NCI-H1930 (cell line): Measurements from ENCODE around the gene IFITM10.
A peak's percentile ranks its signal among the peaks of the same experiment; 100 is the strongest.

Source experiments
- DNase-seq, 2 experiments: peaks; one replicate each; lab custom pipeline; 2025; lab: John Stamatoyannopoulos, UW

The IFITM10 gene

DNA sequence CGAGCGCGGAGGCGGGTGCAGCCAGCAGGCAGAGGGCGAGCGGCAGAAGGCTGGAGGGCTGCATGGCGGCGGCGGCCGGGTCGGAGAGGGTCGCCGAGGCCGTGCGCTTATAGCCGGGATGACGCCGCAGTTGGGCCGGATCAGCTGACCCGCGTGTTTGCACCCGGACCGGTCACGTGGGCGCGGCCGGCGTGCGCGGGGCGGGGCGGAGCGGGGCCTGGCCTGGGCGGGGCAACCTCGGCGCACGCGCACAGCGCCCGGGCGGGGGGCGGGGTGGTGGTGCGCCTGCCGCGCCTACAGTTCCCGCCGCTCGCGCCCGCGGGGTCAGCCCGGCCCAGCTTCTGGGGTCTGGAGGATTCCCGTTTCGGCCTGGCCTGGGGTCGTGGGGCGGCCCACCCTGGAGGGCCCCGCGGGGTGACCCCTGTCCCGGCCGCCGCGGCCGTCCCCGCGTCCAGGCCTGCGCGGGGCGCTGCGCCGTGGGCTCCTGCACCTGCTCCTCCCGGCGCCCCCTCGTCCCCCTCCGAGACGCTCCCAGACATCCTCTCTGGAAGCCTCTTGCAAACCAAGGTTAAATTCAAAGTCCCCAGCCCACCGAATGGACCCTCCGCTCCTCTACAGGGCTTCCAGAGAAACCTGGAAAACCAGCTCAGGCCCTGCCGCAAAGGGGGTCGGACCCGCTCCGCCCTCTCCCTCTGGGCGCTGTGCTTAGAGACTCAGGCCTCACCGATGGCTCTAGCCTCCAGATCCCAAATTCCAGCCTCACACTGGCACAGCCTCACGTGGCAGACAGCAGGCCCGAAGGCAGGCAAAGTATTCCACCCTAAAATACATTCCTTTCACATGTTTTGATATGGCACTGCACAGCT lies 13.6 kb upstream of the IFITM10 start, which contains the start of gene CTSD:
CTSD (minus strand) TSS at position 132 of the 866 bp plus-strand sequence; CDS start at position 64, 68 bp downstream.
- peak; percentile 78 to 88 for DNase-seq

DNA sequence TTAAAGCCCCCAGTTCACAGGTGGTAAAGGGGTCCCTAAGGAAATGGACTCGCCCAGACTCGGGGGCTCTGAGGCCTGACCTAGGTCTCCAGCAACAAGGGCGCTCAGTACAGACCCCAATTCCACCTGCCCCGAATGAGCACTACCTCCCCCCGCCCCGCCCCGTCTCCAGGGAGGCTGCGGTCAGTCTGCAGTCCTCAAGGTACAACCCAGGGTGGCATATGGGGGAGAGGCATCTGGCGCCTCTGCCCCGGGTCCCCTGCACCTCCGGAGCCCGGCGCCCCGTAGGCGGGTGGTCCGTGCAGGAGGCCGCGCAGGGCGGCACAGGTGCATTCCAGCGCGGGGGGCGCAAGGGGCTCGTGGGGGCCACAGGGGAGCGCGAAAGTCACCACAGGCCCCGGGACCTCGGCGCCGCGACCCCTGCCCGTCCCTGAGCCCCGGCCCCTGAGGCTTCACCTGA lies 13.0 kb upstream of the IFITM10 start:
- DNase-seq: no peak

DNA sequence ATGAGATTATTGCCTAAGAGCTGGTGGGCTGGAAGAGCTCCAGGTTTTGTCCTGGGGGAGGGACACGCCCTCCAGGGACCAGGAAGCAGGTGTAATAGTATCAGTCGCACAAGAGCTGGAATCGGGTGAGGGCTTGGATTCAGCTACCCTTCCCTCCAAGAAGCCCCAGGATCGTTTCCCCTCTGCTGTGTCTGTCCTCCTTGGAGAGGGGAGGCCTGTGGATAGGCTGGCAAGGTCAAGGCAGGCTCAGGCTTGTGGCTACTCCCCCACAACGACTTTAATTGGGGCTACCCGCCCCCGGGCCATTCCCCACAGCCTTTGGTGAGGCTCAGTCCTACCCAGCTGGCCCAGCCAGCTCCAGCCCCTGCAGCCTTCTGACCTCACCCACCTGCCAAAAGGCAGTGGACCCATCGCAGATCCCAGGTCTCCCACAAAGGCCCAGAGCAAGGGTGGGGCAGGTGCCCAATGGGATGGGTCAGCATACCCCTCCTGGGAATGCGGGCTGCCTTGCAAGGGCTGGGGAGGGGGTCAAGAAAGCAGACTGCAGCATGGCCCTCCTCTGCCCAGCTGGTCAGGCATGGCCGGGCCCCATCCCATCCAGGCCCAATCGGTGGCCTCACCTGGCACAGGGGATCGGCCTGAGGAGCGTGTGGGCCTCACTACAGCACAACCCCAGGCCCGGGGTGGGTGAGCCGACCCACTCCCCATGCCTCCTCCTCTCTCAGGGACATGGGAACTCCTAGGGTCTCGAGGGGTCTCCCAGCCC lies 12.3 kb upstream of the IFITM10 start:
- DNase-seq: no peak

DNA sequence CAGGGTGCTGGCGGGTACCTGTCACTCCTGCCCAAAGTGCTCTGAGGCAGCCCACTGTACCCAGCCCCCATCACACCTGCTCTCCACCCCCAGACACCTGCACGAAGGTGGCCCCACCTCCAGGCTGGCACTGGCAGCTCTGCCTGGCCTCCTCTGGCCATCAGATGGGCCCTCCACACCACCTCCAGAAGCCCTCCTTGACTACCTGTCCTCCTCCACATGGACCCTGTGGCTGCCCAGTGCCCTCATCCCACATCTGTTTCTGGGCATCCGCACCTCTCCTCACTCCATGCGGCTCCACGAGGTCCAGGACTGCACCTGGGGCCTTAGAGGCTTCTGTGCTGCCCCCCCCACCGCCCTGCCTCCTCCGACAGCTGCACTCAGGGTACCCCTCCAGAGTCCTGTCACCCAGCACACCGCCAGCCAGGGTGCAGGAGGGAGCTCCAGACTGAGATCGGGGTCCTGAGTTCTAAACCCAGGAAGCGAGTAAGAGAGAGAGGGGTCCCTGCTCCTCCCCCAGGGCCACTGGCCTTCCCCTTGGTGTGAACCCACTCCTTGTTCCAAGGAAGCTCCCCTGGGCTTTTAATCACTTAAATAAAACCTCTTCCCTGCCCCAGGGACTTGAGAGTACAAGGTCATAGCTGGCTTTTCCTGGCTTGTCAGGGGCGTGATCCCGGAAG lies 11.6 kb upstream of the IFITM10 start:
- DNase-seq: no peak

DNA sequence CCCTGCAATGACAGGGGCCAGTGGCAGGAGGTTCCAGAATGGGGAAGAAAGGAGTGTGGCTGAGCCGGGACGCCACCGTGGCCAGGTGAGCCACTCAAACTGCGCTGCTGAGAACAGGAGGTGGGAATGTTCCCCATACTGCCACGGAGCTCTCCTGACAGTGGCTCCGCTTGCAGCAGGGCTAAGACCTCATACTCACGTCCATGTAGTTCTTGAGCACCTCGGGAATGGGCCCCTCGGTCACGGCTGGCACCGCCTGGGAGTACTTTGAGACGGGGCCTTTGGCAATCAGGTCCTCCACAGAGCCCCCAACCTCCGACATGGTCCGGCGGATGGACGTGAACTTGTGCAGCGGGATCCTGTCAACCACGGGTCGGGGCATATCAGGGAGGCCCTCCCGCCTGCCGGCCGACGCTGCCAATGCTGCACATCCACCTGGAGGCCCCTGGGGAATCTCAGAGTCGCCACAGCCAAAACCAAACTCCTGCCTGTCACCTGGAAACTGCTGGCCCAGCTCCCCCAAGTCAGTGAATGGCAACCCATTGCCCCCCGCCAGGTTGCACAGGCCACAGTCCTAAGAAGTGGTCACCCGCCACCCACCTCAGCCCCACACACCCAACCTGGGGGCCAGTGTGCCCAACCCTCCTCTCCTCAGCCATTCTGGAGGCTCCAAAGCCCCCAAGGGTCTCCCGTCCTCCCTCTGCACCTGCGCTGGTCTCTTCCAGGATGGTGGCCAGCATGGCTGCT lies 10.9 kb upstream of the IFITM10 start:
- DNase-seq: no peak

DNA sequence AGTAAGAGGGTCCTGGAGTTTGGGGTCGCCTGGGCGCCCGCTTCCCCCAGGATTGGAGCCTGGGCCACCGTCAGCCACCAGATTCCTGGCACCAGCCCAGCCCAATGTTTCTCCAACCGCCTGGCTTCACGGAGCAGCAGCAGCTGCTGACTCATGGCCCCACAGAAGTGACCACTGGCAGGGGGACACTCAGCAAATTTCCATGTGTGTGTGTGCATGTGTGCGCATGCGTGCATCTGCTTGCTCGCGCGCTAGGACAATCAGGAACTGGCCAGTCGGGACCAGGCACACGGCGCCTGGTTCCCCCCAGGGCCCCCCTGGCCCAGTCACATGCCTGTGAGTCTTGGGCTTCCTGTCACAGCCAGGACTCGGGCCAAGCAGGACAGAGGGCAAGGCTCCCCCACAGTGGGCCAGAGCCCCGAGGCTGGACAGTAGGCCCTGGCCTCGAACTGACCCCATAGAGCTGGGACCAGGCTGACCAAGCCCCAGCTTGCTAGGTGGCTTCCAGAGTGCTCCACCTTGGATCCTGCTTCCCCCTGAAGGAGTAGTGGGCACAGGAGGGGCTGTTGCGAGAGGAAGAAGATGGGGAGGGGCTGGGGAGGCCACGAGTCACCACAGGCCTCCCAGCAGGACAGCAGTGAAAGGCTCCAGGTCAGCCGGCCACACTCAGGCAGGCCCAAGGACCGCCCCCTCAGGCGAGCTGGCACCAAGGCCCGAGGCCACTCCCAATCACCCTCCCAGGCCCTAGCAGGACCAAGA lies 10.1 kb upstream of the IFITM10 start:
- no peak for DNase-seq

DNA sequence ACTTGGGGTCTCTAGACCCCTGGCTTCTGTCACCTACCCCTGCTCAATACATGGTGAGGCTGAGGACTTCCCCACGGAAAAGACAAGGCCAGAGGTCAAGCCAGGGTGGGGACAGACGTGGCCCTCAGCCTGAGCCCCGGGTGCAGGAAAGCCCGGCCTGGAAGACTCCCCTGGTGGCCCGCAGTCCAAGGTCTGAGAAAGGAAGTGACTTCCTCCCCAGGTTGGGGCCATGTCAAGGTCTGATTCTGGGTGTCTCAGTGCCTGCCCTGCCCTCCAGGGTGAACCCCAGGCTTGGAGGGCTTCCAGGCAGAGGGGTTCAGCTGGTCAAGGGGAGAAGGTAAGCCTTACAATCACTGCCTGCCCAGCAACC lies 9.4 kb upstream of the IFITM10 start:
- no peak for DNase-seq

DNA sequence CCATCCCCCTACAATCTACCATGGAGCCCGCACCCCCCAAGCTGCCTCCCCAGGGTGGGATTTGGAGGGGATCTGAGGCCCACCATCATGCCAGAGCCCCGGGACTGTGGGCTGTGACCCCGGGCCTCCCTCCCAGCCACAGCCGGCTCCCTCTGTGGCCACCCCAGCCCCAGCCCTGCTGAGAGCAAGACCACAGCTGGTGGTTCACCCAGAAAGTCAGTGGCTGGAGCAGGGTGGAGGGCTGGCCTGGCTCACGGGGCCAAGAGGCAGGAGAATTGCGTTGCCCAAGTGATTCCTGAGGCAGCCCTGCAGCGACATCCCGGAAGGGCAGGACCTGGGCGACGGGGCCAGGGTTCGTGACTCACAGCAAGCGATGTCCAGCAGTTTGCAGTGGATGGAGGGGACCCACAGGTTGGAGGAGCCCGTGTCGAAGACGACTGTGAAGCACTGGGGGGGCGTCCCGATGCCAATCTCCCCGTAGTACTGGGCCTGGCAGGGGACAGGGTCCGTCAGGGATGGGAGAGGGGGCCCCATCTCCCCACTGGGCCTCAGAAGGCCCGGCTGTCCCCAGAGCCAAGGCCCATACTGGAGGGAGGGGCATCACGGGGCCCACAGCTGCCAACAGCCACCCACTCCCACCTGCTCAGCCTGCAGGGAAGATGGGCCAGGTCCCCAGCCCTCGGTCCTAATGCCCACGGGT lies 8.9 kb upstream of the IFITM10 start:
- no peak for DNase-seq

DNA sequence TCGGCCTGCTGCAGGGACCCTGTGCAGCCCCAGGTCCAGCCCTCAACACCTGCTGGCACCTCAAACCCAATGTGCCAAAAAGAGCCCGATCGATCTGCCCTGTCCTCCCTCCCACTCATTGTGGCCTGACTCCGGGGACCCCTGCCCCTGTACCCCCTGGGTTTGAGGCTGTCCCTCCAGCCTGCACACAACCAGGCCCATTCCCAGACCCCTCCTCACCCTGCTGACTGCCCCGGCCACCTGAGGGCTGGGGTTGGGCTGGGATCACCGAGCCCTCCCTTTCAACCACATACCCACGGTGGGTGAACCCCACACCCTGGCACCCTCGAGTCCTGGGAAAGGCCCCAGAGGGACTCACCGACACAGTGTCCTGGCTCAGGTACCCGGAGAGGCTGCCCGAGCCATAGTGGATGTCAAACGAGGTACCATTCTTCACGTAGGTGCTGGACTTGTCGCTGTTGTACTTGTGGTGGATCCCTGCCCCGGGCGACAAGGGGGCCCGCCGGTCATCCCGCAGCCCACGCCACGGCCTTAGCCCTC lies 8.3 kb upstream of the IFITM10 start:
- DNase-seq: no peak

DNA sequence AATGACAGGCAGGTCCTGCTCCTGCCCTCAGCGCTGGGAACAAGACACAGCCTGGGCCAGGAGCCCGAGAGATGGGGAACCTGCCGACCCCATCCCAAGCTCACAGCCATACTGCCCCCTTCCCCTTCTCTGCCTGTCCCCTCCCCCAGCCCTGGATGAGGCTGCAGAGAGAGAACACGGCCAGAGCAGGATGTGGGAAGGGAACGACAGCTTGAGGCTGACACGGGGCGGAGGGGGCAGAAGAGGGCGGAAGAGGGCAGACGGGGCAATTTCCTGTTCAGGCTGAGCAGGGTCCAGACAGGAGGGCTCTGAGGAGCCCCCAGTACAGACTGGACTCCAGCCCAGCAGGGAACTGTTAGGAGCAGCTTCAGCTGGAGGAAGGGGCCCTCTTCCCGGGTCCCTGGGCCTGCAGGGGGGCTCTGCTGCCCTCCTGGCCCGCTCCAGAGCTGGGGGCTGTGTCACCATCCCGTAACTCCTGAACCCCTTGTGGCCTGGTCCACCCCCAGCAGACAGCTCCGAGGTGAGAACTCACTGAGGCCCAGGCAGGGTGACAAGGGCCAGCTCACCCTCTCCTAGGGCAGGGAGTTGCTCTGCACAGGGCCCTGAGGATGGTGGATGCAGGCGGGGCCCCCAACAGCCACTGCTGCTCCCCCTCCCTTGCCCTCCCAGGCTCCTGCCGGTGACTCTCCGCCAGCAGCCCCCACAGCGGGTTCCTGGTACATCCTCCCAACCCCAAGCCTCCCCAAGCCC lies 7.6 kb upstream of the IFITM10 start:
- no peak for DNase-seq

DNA sequence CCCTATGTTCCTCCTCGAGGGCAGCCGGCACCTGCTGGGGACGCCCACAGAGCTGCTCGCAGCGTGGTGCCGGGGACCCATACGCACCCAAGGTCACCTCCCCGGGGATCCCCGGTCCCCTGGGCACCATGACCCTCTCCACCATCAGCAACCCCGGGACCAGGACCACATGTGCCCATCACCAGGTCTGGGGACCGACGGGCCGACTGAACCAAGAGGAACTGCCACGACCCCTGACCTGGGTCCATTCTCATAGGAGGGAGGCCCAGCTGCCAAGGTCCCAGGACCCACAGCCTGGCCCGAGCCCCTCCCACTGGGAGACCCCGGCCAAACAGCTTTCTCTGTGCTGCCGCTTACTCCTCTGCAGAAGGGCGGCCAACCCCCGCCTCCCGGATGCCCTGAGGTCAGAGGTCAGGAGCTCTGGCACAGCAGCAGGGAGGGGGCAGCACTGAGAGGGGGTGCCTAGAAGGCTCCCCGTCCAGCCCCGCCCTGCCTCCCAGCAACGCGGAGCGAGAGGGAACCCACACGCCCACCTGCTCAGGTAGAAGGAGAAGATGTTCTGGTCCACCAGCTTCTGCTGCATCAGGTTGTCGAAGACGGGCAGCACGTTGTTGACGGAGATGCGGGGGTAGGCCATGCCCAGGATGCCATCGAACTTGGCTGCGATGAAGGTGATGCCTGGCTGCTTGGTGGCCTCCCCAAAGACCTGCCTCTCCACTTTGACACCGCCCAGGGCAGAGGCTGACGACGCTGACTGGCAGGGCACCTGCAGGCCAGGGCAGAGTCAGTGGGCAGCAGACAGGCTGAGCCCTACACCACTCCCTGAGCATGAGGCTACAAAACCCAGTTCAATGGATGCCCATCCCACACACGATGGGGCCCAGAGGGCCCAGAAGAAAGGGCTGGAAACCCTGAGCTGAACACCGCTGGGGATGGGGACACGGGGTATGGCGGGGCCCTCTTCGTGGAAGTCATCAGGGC lies 6.7 kb upstream of the IFITM10 start:
- no peak for DNase-seq

DNA sequence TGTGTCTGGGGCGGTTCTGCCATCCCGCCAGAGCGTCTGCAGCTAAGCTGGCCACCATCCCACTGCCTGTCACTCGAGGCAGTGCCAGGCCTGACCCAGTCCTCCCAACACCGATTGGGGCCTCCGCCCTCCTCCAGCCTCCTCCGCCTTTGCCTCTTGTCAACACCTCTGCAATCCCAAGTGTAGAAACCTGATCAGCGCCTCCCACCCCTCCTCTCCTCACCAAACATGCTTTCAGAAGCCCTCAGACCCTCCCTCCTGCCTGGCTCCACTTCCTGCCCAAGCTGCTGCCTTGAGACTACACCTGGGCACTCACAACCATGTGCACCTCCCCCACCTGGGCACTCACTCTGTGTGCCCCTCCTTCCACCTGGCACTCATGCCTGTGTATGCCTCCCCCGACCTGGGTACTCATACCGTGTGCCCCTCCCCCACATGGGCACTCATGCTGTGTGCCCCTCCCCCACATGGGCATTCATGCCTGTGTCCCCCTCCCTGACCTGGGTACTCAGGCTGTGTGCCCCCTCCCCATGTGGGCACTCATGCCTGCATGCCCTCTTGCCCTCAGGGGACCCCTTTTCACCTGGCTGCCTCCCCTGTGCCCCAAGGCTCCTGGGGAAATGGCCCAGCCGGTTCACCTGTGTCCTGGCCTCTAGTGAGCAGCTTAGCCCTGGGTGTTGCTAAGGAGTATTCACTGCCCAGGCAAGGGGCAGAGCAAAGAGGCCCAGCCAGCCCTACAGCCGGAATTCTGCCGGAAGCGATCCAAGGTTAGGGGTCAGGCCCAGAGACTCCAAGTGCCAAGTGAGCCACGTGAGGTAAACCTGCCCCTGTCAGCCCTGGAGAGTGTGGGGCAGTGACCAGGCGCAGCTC lies 5.5 kb upstream of the IFITM10 start:
- DNase-seq: no peak

DNA sequence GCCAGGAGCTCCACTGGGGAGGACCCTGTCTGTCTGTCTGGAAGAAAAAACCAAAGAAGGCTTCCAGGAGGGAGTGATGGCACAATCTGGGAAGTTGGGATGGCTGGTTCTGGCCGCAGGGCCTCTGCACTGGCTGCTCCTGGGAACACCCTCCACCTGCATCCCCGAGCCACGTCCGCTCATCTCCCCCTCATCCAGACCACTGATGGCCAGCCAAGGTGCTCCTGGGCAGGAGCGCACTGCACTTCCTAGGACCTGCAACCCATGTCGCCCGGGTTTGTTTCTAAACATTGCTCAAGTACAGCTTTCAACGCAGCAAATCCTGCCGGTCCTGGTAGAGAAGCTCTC lies 4.9 kb upstream of the IFITM10 start:
- DNase-seq: no peak

DNA sequence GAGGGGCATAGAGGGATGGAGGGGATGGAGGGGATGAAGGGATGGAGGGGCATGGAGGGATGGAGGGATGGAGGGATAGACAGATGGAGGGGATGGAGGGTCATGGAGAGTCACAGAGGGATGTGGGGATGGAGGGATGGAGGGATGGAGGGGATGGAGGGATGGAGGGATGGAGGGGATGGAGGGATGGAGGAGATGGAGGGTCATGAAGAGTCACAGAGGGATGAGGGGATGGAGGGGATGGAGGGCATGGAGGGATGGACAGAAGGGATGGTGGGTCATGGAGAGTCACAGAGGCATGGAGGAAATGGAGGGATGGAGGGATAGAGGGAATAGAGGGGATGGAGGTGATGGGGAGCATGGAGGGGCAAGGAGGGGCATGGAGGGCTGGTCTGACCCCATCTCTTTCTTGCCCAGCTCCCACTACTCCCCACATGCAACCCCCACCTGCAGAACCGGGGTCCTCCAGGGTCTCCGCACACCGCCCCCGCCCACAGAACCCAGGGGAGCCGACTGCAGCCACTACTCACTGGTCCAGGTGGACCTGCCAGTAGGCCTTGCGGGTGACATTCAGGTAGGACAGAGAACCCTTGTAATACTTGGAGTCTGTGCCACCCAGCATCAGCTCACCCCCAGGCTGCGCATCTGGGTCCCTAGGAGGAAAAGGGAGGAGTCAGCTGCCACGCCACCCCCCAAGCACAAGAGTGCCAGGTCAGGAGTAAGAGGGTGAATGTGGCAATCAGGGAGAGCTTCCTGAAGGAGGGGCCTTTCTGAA lies 4.2 kb upstream of the IFITM10 start:
- no peak for DNase-seq

DNA sequence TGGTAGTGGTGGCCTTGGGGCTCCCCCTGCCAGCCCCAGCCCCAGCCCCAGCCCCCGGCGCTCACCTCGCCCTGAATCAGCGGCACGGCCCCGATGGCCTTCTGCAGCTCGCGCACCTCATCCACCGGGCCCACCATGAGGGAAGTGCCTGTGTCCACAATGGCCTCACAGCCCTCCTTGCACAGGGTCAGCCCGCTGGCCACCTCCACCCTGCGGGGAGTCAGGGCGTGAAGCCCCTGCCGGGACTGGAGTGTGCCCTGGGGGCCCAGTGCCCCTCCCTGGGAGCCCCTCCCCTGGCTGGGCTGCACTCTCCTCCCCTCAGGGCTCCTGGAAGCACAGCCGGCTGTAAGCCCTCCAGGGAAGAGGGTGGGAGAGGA lies 3.5 kb upstream of the IFITM10 start:
- no peak for DNase-seq

DNA sequence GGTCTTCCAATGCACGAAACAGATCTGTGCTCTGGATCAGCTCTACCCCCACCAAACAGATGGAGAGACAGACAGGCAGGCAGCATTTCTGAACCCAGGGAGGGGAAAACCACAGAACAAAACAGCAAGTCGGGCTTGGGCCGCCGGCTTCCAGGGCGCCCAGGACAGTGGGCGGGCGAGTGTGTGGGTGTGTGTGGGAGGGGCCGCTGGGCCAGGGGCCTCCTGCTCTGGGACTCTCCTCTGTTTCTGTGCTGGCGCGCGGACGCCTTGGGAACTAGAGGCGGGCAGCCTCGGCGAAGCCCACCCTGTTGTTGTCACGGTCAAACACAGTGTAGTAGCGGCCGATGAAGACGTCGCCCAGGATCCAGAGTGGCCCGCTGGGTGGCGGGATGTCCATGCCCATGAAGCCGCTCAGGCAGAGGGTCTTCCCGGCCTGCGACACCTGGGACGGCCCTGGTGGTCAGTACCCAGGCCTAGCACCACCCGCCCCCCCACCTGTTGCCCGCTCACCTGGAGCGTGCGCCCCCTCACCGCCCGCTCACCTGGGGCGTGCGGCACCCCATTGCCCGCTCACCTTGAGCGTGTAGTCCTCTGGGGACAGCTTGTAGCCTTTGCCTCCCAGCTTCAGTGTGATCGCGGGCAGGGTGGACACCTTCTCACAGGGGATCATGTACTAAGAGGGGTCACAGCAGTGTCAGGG lies 3.0 kb upstream of the IFITM10 start:
- DNase-seq: no peak
